Bone marrow (tissue), 2 donors: Measurements from ENCODE around the gene SLC25A47.
"Not testable (repeated sequence)": the region's sequence is repeated elsewhere in the genome, so short reads cannot be mapped to it uniquely, and the experiment has no call there.

Experiments used
- DNase-seq, 2 donors: peaks; one replicate each; lab custom pipeline; 2025; lab: John Stamatoyannopoulos, UW

SLC25A47 gene

DNA sequence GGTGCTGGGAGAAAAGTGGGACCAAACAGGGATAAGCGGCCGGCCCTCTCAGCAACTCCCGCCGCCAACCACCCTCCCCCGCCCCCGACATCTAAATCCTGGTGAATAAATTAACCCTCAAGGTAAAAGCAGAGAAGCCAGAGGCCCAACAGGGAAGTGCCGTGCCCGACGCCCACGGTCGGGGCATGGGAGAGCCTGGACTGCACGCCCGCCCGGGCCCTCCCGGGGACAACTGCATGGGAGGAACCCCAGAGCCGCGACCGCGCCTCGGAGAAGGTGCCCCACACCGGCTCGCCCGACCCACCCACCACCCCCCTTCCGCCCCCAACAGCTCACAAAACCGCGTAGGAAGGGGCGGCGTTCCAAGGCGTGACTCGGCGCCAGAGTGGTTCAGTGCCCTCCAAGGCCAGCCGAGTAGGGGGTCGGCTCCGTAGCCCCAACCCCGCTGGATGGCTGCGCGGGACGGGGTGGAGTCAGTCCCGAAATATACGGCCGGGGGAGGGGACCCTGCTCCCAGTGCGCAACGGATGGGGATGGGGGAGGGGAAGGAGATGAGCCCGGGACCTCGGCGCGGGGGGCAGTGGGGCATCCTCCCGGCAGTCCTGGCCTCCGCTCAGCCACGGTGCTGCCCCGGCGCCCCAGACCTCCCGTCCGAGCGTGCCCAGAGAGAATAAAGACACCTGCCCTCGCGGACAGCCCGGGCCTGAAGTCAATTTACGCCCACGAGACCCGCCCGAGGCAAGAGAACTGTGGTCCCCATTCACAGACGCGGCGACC is 17.6 kb upstream of the SLC25A47 start:
- peak in 1 of 2 donors; percentile 44 for DNase-seq

- peak; percentile 26 to 62 for DNase-seq
Observed at GRCh38 chr14:100306101-100306997, 16.8 kb upstream of the SLC25A47 start, which contains the start of gene SLC25A29. Gene SLC25A29, minus strand, starts transcription at chr14:100306444. Its CDS starts 212 bp downstream, at chr14:100306232.

DNA sequence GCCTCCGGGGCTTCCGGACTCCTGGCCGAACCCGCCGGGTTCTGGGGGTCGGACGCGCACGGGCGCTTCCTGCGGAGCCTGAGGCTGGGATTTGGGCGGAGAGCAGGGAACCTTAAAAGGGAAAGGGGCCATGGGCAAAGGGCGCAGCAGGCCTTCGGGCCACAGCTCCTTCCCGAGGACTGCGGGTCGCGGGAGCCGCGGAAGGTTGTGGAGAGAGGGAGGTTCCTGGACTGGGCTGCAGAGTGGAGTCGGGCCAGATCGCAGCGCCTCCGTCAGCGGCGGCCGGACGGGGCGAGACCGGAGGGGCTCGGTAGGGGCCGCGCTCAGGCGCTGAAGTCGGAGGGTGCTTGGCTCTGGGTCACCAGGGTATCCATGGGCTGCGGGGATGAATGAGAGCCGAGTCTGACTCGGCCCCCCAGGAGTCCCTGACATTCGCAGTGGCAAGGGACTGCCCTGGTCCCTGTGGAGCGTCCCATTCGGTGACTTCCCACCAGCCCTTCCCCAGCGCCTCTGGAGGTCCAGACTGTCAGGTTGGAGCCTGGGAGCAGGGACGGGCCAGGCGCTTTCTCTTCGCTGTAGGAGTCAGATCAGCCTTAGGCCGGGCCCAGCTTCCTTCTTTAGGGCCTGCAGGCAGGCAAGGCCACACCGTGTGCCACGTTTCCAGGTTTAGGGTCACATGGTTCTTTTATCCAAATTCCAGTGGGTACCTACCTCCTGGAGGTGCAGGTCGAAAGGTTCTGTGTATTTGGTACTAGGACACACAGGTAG is 16.0 kb upstream of the SLC25A47 start:
- DNase-seq, result no peak

GRCh38 chr14:100307766-100308426 is 15.2 kb upstream of the SLC25A47 start:
- DNase-seq, result no peak

DNA sequence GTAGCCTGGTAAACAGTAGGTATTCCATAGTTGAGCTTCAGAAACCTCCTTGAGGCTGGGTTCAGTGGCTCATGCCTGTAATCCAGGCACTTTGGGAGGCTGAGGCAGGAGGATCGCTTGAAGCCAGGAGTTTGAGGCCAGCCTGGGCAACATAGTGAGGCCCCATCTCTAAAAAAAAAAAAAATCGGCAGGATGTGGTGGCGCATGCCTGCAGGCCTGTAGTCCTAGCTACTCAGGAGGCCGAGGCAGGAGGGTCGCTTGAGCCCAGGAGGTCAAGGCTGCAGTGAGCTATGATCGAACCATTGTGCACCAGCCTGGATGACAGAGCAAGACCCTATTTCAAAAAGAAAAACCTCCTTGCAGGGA is 14.7 kb upstream of the SLC25A47 start:
- DNase-seq, result not testable (repeated sequence)

DNA sequence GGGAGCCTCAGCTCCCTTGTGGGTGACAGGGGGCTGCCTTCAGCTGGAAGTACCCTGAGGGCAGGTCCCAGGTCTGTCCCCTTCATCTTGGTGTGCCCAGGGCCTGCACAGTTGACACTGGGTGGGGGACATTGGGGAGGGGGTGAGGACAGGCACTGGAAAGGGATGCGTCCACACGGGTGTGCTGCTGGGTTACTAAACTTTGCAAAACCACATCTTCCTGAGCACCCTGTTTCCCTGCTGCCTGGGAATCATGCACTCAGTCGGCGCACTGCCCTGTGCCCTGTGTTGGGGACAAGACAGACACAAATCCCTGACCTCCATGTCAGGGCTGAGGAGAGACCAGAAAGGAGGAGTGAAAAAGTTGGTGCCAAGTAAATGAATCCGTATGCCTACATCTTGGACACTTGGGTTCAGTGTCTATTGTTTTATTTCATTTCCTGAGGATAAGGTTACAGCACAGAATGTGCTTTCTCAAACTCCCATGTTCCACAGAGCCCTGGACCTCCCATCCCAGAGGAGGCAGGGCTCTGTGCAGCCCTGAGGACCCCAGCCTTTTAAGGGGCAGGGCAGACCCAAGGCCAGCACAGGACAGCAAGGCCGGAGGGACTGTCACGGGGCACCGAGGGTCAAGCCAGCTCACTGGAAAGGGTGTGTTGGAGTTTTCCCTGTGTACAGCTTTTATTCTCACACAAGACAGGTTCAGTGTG is 14.0 kb upstream of the SLC25A47 start:
- peak in 1 of 2 donors; percentile 12 for DNase-seq

GRCh38 chr14:100312110-100312876 is 10.8 kb upstream of the SLC25A47 start:
- peak in 1 of 2 donors; percentile 54 for DNase-seq

DNA sequence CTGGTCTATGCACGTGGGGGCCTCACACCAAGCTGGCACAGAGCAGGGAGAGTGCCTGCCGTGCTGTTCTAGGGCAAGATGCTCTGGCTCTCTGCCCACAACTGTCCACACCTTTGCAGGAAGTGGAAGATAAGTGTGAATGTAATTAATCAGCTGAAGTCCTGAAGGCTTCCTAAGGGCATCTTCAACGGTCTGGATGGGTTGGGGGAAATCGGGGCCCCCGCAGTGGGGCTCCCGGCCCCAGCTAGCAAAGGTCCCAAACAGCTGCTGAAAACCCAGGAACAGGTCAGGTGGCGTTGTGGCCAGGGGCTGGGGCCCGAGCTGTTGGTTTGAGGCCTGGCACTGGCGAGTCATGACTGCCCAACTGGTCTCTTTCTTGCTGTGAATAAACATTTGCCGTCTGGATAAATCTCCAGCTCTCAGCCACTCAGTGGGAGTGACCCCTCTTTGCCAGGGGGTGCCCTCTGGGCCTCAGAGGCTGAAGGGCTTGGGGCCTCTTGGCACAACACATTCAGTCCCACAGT is 10.2 kb upstream of the SLC25A47 start:
- DNase-seq, result no peak

DNA sequence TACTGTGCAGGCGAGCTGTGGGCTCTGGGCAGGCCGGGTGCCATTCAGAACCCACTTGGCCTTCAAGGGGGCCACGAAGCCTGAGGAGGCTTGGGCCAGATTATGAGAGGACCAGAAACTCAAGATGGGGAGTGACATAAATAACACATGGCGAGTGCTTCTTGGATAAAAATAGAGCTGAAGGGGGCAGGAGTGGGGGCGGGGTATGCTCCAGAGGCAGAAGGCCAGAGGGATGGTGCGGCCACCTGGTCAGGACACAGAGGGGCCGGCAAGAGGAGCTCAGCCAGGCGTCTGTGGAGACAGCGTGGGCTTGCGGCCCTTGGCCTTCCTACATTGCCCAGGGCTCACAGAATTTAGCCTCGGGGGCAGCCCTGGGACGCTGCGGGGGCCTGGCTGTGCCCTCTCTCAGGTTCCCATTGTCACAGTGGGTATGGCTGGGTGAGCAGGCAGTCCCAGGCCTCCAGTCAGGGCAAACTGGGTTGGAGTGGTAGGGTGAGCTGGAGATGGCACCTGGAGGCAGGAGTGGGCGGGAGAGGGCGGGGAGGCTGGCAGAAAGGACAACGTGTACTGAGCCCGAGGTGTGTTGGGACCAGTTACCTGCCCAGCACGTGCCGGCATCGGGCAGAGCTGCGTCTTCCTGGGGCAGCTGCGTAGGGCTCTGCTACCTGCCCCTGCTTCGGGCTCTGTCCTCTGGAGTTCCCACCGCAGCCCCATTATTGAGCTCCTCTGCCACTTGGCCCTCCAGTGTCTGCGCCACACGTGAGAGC is 9.5 kb upstream of the SLC25A47 start:
- DNase-seq, result no peak

DNA sequence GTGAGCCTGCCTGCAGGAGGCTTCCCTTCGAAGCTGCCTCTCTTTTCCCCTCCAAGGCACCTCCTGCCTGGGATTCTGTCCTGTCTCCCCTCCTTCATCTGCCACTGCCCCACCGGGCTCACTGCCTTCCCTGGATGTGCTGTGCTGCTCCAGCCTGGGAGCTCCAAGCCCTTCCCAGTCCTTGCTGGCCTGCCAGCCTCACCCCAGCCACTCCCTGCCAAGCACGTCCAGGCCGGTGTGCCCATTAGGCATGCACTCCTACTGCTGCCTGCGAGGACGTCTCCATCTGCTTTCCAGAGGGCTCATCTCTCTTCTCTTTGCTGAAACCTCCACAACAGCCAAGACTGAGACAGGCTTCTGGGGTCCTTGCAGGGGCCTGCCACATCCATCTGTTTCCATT is 8.4 kb upstream of the SLC25A47 start:
- no peak for DNase-seq

DNA sequence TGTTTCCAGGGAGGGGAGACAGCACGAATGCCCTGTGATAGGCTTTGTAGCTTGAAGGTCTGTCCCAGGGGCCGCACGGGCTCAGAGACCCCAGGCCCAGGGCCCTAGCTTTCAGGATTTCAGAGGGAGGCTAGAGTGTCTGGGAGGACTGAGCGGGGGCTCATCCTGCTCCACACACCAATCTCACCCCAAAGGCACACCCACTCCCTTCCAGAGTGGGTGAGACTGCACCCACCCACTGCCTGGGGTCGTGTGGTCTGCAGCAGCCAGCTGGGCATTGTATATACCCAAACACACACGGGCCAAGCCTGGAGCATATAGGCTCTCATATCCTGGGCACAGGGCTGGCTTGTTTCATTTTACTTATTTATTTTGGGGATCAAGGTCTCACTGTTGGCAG is 5.8 kb upstream of the SLC25A47 start:
- DNase-seq, result no peak

- DNase-seq, result peak; percentile 49 to 71
Observed at GRCh38 chr14:100317912-100318808, 5.0 kb upstream of the SLC25A47 start.

DNA sequence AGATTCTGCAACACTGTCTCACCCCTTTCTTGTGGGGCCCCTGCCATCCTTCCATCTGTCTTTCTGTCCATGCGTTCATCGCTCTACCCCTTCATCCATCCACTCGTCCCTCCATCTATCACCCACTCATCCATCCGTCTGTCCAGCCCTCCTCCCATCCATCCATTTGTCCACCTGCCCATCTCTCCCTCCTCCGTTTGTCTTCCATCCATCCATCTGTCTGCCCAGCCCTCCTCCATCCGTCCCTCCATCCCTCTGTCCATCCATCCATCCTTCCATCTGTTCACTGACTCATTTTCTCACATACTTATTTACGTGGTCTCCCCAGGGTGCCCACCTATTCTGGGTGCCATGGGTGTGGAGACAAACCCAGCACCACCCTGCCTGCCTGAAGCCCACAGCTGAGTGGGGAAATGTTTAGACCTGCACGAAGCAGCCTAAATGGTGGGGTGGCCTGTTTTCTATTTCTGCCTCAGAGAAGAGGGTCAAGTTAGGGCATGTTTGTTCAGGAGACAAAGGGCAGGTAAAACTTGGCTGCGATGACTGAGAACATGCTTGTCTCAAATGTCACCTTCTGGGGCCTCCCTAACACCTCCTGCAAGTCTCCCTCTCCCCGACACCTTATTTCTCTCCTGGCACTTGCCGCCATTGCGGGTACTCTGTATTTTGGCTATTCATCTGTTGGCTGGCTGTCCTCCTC is 2.8 kb upstream of the SLC25A47 start:
- DNase-seq, result no peak

- no peak for DNase-seq
Observed at GRCh38 chr14:100321473-100322137, 1.5 kb upstream of the SLC25A47 start.

- DNase-seq, result no peak
Observed at GRCh38 chr14:100322138-100322957, 791 bp upstream of the SLC25A47 start.

DNA sequence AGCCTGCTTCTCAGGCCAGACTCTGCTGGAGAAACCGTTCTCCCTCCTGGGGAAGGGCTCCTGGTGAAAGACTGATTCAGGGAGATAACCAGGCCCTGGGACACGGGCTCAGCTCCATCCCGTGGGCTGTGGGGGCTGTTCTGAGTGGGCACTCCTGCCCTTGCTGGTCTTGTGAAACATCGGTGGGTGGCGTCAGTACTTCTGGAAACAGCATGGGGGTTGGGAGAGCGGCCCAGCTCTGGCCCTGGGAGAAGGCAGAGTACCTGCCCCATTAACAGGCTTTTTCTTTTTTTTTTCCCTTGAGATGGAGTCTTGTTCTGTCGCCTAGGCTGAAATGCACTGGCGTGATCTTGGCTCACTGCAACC is 786 bp downstream of the SLC25A47 start:
- DNase-seq, result no peak
